Activated T-helper 17 cell treated with anti-CD3 and anti-CD28 coated beads, Interleukin-2, amount 50 U/mL, for 72 hours (primary cell): ENCODE results near the gene KRTAP5-9. TPM values are rescaled to one million over a fixed set of nuclear protein-coding genes. Genes with fewer than 3 reads are reported as not detected.
"Not testable (repeated sequence)": the region's sequence is repeated elsewhere in the genome, so short reads cannot be mapped to it uniquely, and the experiment has no call there.

Source experiments
- ATAC-seq: fragments of 150-1000 bp; cut with Tn5 transposase; replicated peaks from 2 replicates; pipeline ENCODE4 v1.10.0; 2021; ENCODE audit warnings: mild to moderate bottlenecking, moderate library complexity
- H3K27ac Mint-ChIP-seq: one replicate; pipeline ENCODE4 v1.8.0; 2022; ENCODE audit warnings: mixed read lengths
- H3K27me3 Mint-ChIP-seq: one replicate; pipeline ENCODE4 v1.8.0; 2022; ENCODE audit warnings: mixed read lengths
- H3K36me3 Mint-ChIP-seq: one replicate; pipeline ENCODE4 v1.8.0; 2022; ENCODE audit warnings: low read depth, mild to moderate bottlenecking, mixed read lengths
- H3K4me1 Mint-ChIP-seq: one replicate; pipeline ENCODE4 v1.8.0; 2022; ENCODE audit warnings: mixed read lengths
- H3K4me3 Mint-ChIP-seq: one replicate; pipeline ENCODE4 v1.8.0; 2022; ENCODE audit warnings: mild to moderate bottlenecking, mixed read lengths
- H3K9me3 Mint-ChIP-seq: one replicate; pipeline ENCODE4 v1.8.0; 2022; ENCODE audit warnings: mixed read lengths
- total RNA-seq, 2 donors: library from RNA; stranded (reverse); gene quantifications; one replicate each; pipeline ENCODE4 v1.2.3, GENCODE V29; 2022

KRTAP5-9 gene
- total RNA-seq, 2 donors from 2014 or later: 0.22 TPM; not detected in 1

- H3K9me3 Mint-ChIP-seq: no peaks in the 10 kb centered on the region
- no peak overlapping the region for H3K27ac Mint-ChIP-seq
- H3K27me3 Mint-ChIP-seq: peaks cover 27% of the 10 kb centered on the region
- no peak overlapping the region for H3K4me3 Mint-ChIP-seq
- peak; percentile 52 for ATAC-seq
- no peaks in the 10 kb centered on the region for H3K36me3 Mint-ChIP-seq
- peaks cover 3% of the 10 kb centered on the region for H3K4me1 Mint-ChIP-seq
These were observed 32.1 kb downstream of the KRTAP5-9 start for GRCh38 chr11:71580057-71581003.

GRCh38 chr11:71581826-71582225, 33.6 kb downstream of the KRTAP5-9 start:
- Mint-ChIP-seq H3K27ac (no peak overlapping the region), H3K36me3 (no peaks in the 10 kb centered on the region), H3K4me1 (peaks cover 3% of the 10 kb centered on the region), H3K27me3 (peaks cover 28% of the 10 kb centered on the region), H3K4me3 (no peak overlapping the region), H3K9me3 (no peaks in the 10 kb centered on the region)
- no peak for ATAC-seq

DNA sequence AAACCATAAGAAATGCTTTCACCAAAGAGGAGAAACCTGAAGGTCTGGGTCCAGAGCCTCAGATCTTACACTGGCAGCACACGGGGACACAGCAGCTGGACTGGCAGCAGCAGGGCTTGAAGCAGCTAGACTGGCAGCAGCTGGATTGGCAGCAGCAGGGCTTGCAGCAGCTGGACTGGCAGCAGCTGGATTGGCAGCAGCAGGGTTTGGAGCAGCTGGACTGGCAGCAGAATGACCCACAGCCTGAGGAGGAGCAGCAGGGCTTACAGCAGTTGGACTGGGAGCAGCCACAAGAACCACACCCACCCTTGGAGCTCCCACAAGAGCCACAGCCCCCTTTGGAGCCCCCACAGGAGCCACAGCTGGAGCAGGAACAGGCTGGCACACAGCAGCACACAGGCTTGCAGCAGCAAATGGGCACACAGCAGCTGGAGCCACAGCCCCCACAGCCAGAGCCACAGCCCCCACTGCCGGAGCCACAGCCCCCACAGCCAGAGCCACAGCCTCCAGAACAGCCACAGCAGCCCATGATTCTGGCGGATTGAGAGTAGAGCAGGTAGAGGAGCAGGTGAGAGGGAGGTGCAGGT, 34.2 kb downstream of the KRTAP5-9 start, which contains the start of gene KRTAP5-11:
Gene KRTAP5-11, minus strand, starts transcription at position 567 of the 587 bp plus-strand sequence. Its CDS starts 38 bp downstream, at position 529.
- Mint-ChIP-seq H3K4me1 (peaks cover 3% of the 10 kb centered on the region), H3K27me3 (peaks cover 28% of the 10 kb centered on the region), H3K36me3 (no peaks in the 10 kb centered on the region), H3K9me3 (no peaks in the 10 kb centered on the region), H3K4me3 (no peak within 1 kb of the TSS), H3K27ac (no peak within 1 kb of the TSS)
- no peak for ATAC-seq

DNA sequence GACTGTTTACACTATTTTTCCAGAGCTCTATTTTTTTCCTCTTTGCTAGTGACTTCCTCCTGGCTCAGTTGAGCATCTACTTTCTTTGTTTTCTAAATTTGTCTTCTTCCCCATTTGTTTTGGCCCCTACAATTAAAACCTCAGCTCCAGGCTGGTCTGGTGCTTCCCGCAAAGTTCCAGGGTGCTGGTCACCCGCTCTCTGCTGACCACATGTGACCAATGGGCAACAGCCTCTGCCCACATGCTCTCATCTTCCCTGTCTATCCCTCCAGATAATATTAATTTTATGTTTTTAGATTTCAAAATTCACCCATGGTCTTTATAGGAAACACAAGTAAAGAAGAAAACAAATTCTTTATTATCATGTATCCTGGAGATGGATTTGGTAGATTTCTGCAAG, 34.7 kb downstream of the KRTAP5-9 start:
- H3K9me3 Mint-ChIP-seq, H3K4me1 Mint-ChIP-seq, H3K4me3 Mint-ChIP-seq, H3K36me3 Mint-ChIP-seq, ATAC-seq, H3K27ac Mint-ChIP-seq: not testable (repeated sequence)
- H3K27me3 Mint-ChIP-seq: peaks cover 28% of the 10 kb centered on the region

- H3K27me3 Mint-ChIP-seq: peaks cover 23% of the 10 kb centered on the region
- not testable (repeated sequence) for H3K27ac Mint-ChIP-seq, H3K36me3 Mint-ChIP-seq, H3K4me3 Mint-ChIP-seq, H3K4me1 Mint-ChIP-seq, H3K9me3 Mint-ChIP-seq, ATAC-seq
These were observed 37.5 kb downstream of the KRTAP5-9 start for GRCh38 chr11:71585673-71586072.

DNA sequence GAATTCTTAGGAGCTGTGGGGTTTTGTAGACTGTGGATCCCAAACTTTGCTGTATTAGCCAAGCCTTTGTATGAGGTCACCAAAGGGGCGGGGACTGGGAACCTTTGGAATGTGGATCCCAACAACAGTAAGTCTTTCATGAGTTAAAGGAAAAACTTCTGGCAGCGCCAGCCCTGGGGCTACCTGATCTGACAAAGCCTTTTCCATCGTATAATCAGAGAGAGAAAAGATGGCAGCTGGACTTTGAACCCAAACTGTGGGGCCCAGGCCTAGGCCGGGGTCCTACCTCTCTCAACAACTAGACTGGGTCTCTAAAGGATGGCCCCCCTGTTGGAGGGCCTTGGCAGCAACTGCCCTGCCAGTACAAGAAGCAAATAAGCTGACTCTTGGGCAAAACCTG, 40.1 kb downstream of the KRTAP5-9 start:
- peaks cover 14% of the 10 kb centered on the region for H3K27me3 Mint-ChIP-seq
- H3K9me3 Mint-ChIP-seq, H3K36me3 Mint-ChIP-seq, ATAC-seq, H3K4me1 Mint-ChIP-seq, H3K4me3 Mint-ChIP-seq, H3K27ac Mint-ChIP-seq: not testable (repeated sequence)

DNA sequence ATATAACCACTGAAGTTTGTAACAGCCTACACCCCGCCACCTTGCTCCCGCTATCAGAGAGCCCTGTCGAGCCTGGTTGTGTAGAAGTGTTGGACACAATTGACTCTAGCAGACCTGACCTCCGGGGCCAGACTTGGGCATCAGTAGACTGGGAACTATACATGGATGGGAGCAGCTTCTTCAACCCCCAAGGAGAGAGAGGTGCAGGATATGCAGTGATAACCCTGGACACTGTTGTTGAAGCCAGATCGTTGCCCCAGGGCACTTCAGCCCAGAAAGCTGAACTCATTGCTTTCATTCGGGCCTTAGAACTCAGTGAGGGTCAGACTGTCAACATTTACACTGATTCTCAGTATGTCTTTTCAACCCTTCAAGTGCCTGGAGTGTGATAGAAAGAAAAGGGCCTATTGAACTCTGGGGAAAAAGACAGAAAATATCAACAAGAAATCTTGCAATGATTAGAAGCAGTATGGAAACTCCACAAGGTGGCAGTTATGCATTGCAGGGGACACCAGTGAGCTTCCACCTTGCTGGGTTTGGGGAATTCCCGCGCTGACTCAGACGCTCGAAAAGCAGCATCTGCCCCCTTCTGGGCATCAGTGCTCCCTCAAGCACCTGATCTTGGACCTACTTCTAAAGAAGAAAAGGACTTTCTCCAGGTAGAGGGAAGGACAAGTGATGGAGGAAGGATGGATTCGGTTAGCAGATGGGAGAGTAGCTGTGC, 40.8 kb downstream of the KRTAP5-9 start:
- ATAC-seq, H3K9me3 Mint-ChIP-seq, H3K4me1 Mint-ChIP-seq, H3K27ac Mint-ChIP-seq, H3K4me3 Mint-ChIP-seq, H3K36me3 Mint-ChIP-seq: not testable (repeated sequence)
- peaks cover 13% of the 10 kb centered on the region for H3K27me3 Mint-ChIP-seq

- H3K9me3 Mint-ChIP-seq, H3K4me1 Mint-ChIP-seq, H3K27ac Mint-ChIP-seq, H3K4me3 Mint-ChIP-seq, H3K36me3 Mint-ChIP-seq, ATAC-seq: not testable (repeated sequence)
- peaks cover 10% of the 10 kb centered on the region for H3K27me3 Mint-ChIP-seq
These were observed 41.3 kb downstream of the KRTAP5-9 start for GRCh38 chr11:71589546-71589920.

Other genes starting within 250 kb of the KRTAP5-9 start
- 10 to 100 TPM; 38.8 to 67.1 TPM for gene DHCR7, start 100.0 kb upstream of the KRTAP5-9 start, total RNA-seq
- 100 to 1,000 TPM; 108 to 152 TPM for gene NADSYN1, start 95.2 kb upstream of the KRTAP5-9 start, total RNA-seq
- under 1 TPM in 1 of 2 donors, not detected in 1; 0.17 TPM for gene KRTAP5-7, start 21.2 kb upstream of the KRTAP5-9 start, total RNA-seq
- gene KRTAP5-8, start 10.4 kb upstream of the KRTAP5-9 start, total RNA-seq: under 1 TPM in 1 of 2 donors, not detected in 1; 0.50 TPM
- gene KRTAP5-10, start 17.1 kb downstream of the KRTAP5-9 start, total RNA-seq: not detected
- not detected for gene KRTAP5-11, start 34.5 kb downstream of the KRTAP5-9 start, total RNA-seq